Smooth muscle cell (in vitro differentiated cells): Measurements from ENCODE around the gene ABCC8. TPM values are rescaled to one million over a fixed set of nuclear protein-coding genes. Genes with fewer than 3 reads are reported as not detected.

Experiments
- DNase-seq: peaks from one replicate; lab custom pipeline; 2025; ENCODE audit not compliant: unreplicated experiment; lab: John Stamatoyannopoulos, UW
- H2AFZ ChIP-seq: fragments of 200-600 bp; sonication (generic); 2 replicates; pipeline ENCODE4 v1.6.0; 2016; ENCODE audit warnings: antibody characterized with exemption, low read depth, mild to moderate bottlenecking
- H3F3A ChIP-seq: fragments of 200-600 bp; sonication (generic); 2 replicates; pipeline ENCODE4 v1.6.0; 2017; ENCODE audit warnings: antibody characterized with exemption, low read depth
- H3K27ac ChIP-seq: fragments of 200-600 bp; sonication (generic); 2 replicates; pipeline ENCODE4 v1.5.1; 2016; ENCODE audit warnings: low read depth, mild to moderate bottlenecking
- H3K27me3 ChIP-seq: fragments of 200-600 bp; sonication (generic); 2 replicates; pipeline ENCODE4 v1.6.1; 2016; ENCODE audit warnings: low read depth, mild to moderate bottlenecking
- H3K36me3 ChIP-seq: fragments of 200-600 bp; sonication (generic); 2 replicates; pipeline ENCODE4 v1.5.1; 2016; ENCODE audit warnings: low read depth
- H3K4me1 ChIP-seq: fragments of 200-600 bp; sonication (generic); 2 replicates; pipeline ENCODE4 v1.5.1; 2016; ENCODE audit warnings: low read depth
- H3K4me2 ChIP-seq: fragments of 200-600 bp; sonication (generic); 2 replicates; pipeline ENCODE4 v1.6.0; 2016; ENCODE audit warnings: mild to moderate bottlenecking
- H3K4me3 ChIP-seq: fragments of 200-600 bp; sonication (generic); 2 replicates; pipeline ENCODE4 v1.5.1; 2016; ENCODE audit warnings: mild to moderate bottlenecking
- H3K79me2 ChIP-seq: fragments of 200-600 bp; sonication (generic); 2 replicates; pipeline ENCODE4 v1.6.0; 2016; ENCODE audit warnings: low read depth, mild to moderate bottlenecking
- H3K9ac ChIP-seq: fragments of 200-600 bp; sonication (generic); 2 replicates; pipeline ENCODE4 v1.6.0; 2016; ENCODE audit warnings: low read depth
- H3K9me3 ChIP-seq: fragments of 200-600 bp; sonication (generic); replicated peaks from 2 replicates; pipeline ENCODE4 v1.5.1; 2016; ENCODE audit warnings: low read depth
- H4K20me1 ChIP-seq: fragments of 200-600 bp; sonication (generic); 2 replicates; pipeline ENCODE4 v1.6.0; 2016; ENCODE audit warnings: low read depth
- WGBS: methylation state at CpG from one replicate; pipeline ENCODE4 v1.1.7; 2016; ENCODE audit warnings: low lambda C conversion rate; 5-methylcytosine and 5-hydroxymethylcytosine counted together
- polyA plus RNA-seq: library from polyadenylated mRNA; unstranded; fragments of >200 nt; fragmentation: Nextera tagmentation; extraction: Ambion mirVana; gene quantifications from 2 replicates; pipeline ENCODE4 v1.2.1, GENCODE V29; 2016
- total RNA-seq: library from RNA; depleted of rRNA; stranded (reverse); fragments of >200 nt; gene quantifications from 2 replicates; pipeline ENCODE4 v1.2.3, GENCODE V29; 2014
- TF ChIP-seq, protein P1 (sequence below): fragments of 200-600 bp; sonication (generic); IDR thresholded peaks from 2 replicates; pipeline ENCODE4 v1.5.1; 2017; ENCODE audit warnings: borderline replicate concordance, mild to moderate bottlenecking, antibody characterized with exemption; ENCODE audit not compliant: insufficient read depth, poor library complexity, severe bottlenecking

Gene ABCC8
- total and polyA plus RNA-seq, 2 experiments from 2014 or later, result not detected

GRCh38 chr11:17391493-17392355 lies 84.9 kb downstream of the ABCC8 start:
- Histone ChIP-seq H2AFZ (no peak overlapping the region), H3K79me2 (no peaks in the 10 kb centered on the region), H3K9ac (no peak overlapping the region), H3K4me2 (no peak overlapping the region), H3K4me1 (no peaks in the 10 kb centered on the region), H3K36me3 (no peaks in the 10 kb centered on the region), H3K27me3 (peaks cover 41% of the 10 kb centered on the region), H3K27ac (no peak overlapping the region), H3K4me3 (no peak overlapping the region), H3F3A (no peaks in the 10 kb centered on the region), H3K9me3 (no peaks in the 10 kb centered on the region), H4K20me1 (no peaks in the 10 kb centered on the region)
- WGBS, result 79% methylated on average over 3 of the region's 3 CpGs
- TF ChIP-seq, protein P1, sequence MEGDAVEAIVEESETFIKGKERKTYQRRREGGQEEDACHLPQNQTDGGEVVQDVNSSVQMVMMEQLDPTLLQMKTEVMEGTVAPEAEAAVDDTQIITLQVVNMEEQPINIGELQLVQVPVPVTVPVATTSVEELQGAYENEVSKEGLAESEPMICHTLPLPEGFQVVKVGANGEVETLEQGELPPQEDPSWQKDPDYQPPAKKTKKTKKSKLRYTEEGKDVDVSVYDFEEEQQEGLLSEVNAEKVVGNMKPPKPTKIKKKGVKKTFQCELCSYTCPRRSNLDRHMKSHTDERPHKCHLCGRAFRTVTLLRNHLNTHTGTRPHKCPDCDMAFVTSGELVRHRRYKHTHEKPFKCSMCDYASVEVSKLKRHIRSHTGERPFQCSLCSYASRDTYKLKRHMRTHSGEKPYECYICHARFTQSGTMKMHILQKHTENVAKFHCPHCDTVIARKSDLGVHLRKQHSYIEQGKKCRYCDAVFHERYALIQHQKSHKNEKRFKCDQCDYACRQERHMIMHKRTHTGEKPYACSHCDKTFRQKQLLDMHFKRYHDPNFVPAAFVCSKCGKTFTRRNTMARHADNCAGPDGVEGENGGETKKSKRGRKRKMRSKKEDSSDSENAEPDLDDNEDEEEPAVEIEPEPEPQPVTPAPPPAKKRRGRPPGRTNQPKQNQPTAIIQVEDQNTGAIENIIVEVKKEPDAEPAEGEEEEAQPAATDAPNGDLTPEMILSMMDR, result no peak
- DNase-seq, result no peak

- Histone ChIP-seq H4K20me1 (no peaks in the 10 kb centered on the region), H3K9ac (no peak overlapping the region), H3K27ac (no peak overlapping the region), H3K36me3 (no peaks in the 10 kb centered on the region), H3K79me2 (no peaks in the 10 kb centered on the region), H3F3A (no peaks in the 10 kb centered on the region), H3K4me2 (no peak overlapping the region), H3K9me3 (no peaks in the 10 kb centered on the region), H3K27me3 (peaks cover 38% of the 10 kb centered on the region), H3K4me3 (no peak overlapping the region), H2AFZ (no peak overlapping the region), H3K4me1 (no peaks in the 10 kb centered on the region)
- TF ChIP-seq, protein P1, result no peak
- no peak for DNase-seq
- WGBS, result 69% methylated on average over 10 of the region's 10 CpGs
Measured at GRCh38 chr11:17389957-17390649, 86.5 kb downstream of the ABCC8 start.

GRCh38 chr11:17389211-17389956 lies 87.3 kb downstream of the ABCC8 start:
- H3K36me3 ChIP-seq, result no peaks in the 10 kb centered on the region
- no peak overlapping the region for H3K27ac ChIP-seq
- no peak overlapping the region for H2AFZ ChIP-seq
- peak overlapping the region; percentile 53 for H3K4me3 ChIP-seq
- H3K27me3 ChIP-seq, result peaks cover 38% of the 10 kb centered on the region
- H3K9me3 ChIP-seq, result no peaks in the 10 kb centered on the region
- H3F3A ChIP-seq, result no peaks in the 10 kb centered on the region
- no peak for DNase-seq
- H3K4me2 ChIP-seq, result peak overlapping the region; percentile 81
- no peak overlapping the region for H3K9ac ChIP-seq
- H4K20me1 ChIP-seq, result no peaks in the 10 kb centered on the region
- TF ChIP-seq, protein P1, result peak; percentile 68
- H3K79me2 ChIP-seq, result no peaks in the 10 kb centered on the region
- WGBS, result 7% methylated on average over 26 of the region's 55 CpGs
- H3K4me1 ChIP-seq, result no peaks in the 10 kb centered on the region
